Measurements from ENCODE around the gene DST. TPM values are rescaled to one million over a fixed set of nuclear protein-coding genes. Genes with fewer than 3 reads are reported as not detected.

DST gene
- polyA plus RNA-seq, 3 donors: 1.1 to 7.4 (median 3.2) TPM

- Histone ChIP-seq H3K9me3 (replicated peaks in 1 of 2; ENCODE audit: control insufficient read depth in 1 of 2, insufficient read depth in 1 of 2, low read length in 2 of 2) (no peaks in the 10 kb centered on the region), H3K4me2 (replicated peaks; ENCODE audit: extremely low read depth, low read length, poor library complexity, severe bottlenecking) (no peak overlapping the region), H3K4me1 (ENCODE audit: control insufficient read depth in 1 of 2, insufficient read depth in 2 of 2, low read length in 2 of 2) (no peaks in the 10 kb centered on the region), H3K36me3 (replicated peaks in 1 of 2; ENCODE audit: control insufficient read depth in 1 of 2, insufficient read depth in 2 of 2, low read length in 2 of 2) (no peaks in the 10 kb centered on the region), H3K9ac (ENCODE audit: insufficient read depth, low read length, poor library complexity, severe bottlenecking) (no peak overlapping the region), H4K20me1 (ENCODE audit: insufficient read depth, low read length) (no peaks in the 10 kb centered on the region), H3K27ac (ENCODE audit: low read depth in 1 of 2, low read length in 2 of 2) (no peak overlapping the region), H3K27me3 (ENCODE audit: control insufficient read depth in 2 of 2, insufficient read depth in 2 of 2, low read length in 2 of 2) (no peaks in the 10 kb centered on the region), H2AFZ (ENCODE audit: insufficient read depth, low read depth, low read length, poor library complexity, severe bottlenecking) (no peak overlapping the region), H3K79me2 (ENCODE audit: insufficient read depth, low read length) (no peaks in the 10 kb centered on the region), H3K4me3 (replicated peaks in 1 of 3; ENCODE audit: low read depth in 2 of 3, low read length in 3 of 3) (no peak overlapping the region)
- intact Hi-C loops (cut with micrococcal nuclease): no loop called here
- DNase-seq: no peak
- no peak overlapping the region for H3K27ac Mint-ChIP-seq
- no peaks in the 10 kb centered on the region for H3K36me3 Mint-ChIP-seq
- no peak for TF ChIP-seq CTCF (IDR thresholded peaks at IDR 0.05)
- peaks cover 2 to 7% (median 3%) of the 10 kb centered on the region in 7 donors for H3K9me3 Mint-ChIP-seq
- no peak overlapping the region for H3K4me3 Mint-ChIP-seq
- WGBS (ENCODE audit: insufficient coverage): 89% methylated on average over 6 of the region's 8 CpGs
- peaks cover 0 to 7% (median 2%) of the 10 kb centered on the region in 3 donors for H3K27me3 Mint-ChIP-seq (ENCODE audit: low read depth in 3 of 3)
- H3K4me1 Mint-ChIP-seq: no peaks in the 10 kb centered on the region
These were observed 196.9 kb downstream of the DST start for GRCh38 chr6:56445818-56446217.

DNA sequence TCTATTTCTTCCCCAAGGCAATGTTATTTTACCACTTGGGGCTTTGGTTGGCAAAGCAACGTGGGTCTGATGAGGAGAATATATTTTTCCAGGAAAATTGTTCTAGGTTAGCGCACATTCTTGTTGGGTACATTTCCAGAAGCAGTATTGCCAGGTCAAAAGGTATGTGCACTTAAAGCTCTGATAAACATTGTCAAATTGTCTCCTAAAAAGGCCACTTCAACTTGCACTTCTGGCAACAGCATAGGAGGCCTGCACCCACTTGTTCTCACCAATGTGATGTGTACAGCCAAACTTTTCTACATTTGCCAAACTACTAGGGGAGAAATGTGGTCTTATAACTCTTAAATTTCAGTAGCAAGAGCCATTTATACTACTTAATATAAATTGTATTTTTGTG is 197.8 kb downstream of the DST start:
- H3K36me3 ChIP-seq (replicated peaks in 1 of 2; ENCODE audit: control insufficient read depth in 1 of 2, insufficient read depth in 2 of 2, low read length in 2 of 2): no peaks in the 10 kb centered on the region
- DNase-seq: no peak
- H3K79me2 ChIP-seq (ENCODE audit: insufficient read depth, low read length): no peaks in the 10 kb centered on the region
- Mint-ChIP-seq H3K4me1 (no peaks in the 10 kb centered on the region), H3K4me3 (no peak overlapping the region), H3K9me3 (peaks cover 3 to 10% (median 7%) of the 10 kb centered on the region in 7 donors), H3K27ac (no peak overlapping the region), H3K36me3 (no peaks in the 10 kb centered on the region), H3K27me3 (ENCODE audit: low read depth in 3 of 3) (peaks cover 0 to 7% (median 2%) of the 10 kb centered on the region in 3 donors)
- no peaks in the 10 kb centered on the region for H4K20me1 ChIP-seq (ENCODE audit: insufficient read depth, low read length)
- no peaks in the 10 kb centered on the region for H3K27me3 ChIP-seq (ENCODE audit: control insufficient read depth in 2 of 2, insufficient read depth in 2 of 2, low read length in 2 of 2)
- H3K4me1 ChIP-seq (ENCODE audit: control insufficient read depth in 1 of 2, insufficient read depth in 2 of 2, low read length in 2 of 2): no peaks in the 10 kb centered on the region
- no peak overlapping the region for H3K9ac ChIP-seq (ENCODE audit: insufficient read depth, low read length, poor library complexity, severe bottlenecking)
- peaks cover 0 to 3% of the 10 kb centered on the region in 2 donors for H3K9me3 ChIP-seq (replicated peaks in 1 of 2; ENCODE audit: control insufficient read depth in 1 of 2, insufficient read depth in 1 of 2, low read length in 2 of 2)
- no peak overlapping the region for H3K27ac ChIP-seq (ENCODE audit: low read depth in 1 of 2, low read length in 2 of 2)
- H3K4me2 ChIP-seq (replicated peaks; ENCODE audit: extremely low read depth, low read length, poor library complexity, severe bottlenecking): no peak overlapping the region
- no peak overlapping the region for H3K4me3 ChIP-seq (replicated peaks in 1 of 3; ENCODE audit: low read depth in 2 of 3, low read length in 3 of 3)
- no peak overlapping the region for H2AFZ ChIP-seq (ENCODE audit: insufficient read depth, low read depth, low read length, poor library complexity, severe bottlenecking)
- 100% methylated on average over 1 of the region's 2 CpGs for WGBS (ENCODE audit: insufficient coverage)
- intact Hi-C loops (cut with micrococcal nuclease): no loop called here
- TF ChIP-seq CTCF (IDR thresholded peaks at IDR 0.05): no peak

All from CD14-positive monocyte (primary cell).